Neural crest cell (in vitro differentiated cells): ENCODE data around the gene DMRTC2. TPM values are rescaled to one million over a fixed set of nuclear protein-coding genes. Genes with fewer than 3 reads are reported as not detected.

Source experiments
- DNase-seq: peaks from one replicate; pipeline ENCODE4 v3.0.0; 2021; ENCODE audit warnings: low read depth, mixed read lengths, low spot score
- H3K27ac Mint-ChIP-seq: one replicate; pipeline ENCODE4 v1.8.0; 2021; ENCODE audit warnings: mild to moderate bottlenecking, mixed read lengths; ENCODE audit not compliant: unreplicated experiment
- H3K27me3 Mint-ChIP-seq: 2 replicates; pipeline ENCODE4 v1.8.0; 2021; ENCODE audit warnings: low read depth, mild to moderate bottlenecking, mixed read lengths
- H3K36me3 Mint-ChIP-seq: 2 replicates; pipeline ENCODE4 v1.8.0; 2021; ENCODE audit warnings: low read depth, mild to moderate bottlenecking, mixed read lengths
- H3K4me1 Mint-ChIP-seq: 2 replicates; pipeline ENCODE4 v1.8.0; 2021; ENCODE audit warnings: mixed read lengths
- H3K4me3 Mint-ChIP-seq: one replicate; pipeline ENCODE4 v1.8.0; 2021; ENCODE audit warnings: mild to moderate bottlenecking, mixed read lengths
- H3K9me3 Mint-ChIP-seq: 2 replicates; pipeline ENCODE4 v1.8.0; 2021; ENCODE audit warnings: mixed read lengths
- CTCF ChIP-seq: fragments of 200-600 bp; sonication (generic); conservative IDR thresholded peaks from 2 replicates; pipeline ENCODE4 v1.5.0; 2021; ENCODE audit warnings: antibody characterized with exemption, mild to moderate bottlenecking
- total RNA-seq: library from RNA; stranded (reverse); gene quantifications from 2 replicates; pipeline ENCODE4 v1.2.1, GENCODE V29; 2021

DMRTC2 gene
- total RNA-seq, 1 donor from 2014 or later = not detected

GRCh38 chr19:41851456-41851855, 6.6 kb downstream of the DMRTC2 start:
- Mint-ChIP-seq H3K36me3 (no peaks in the 10 kb centered on the region), H3K27me3 (peaks cover 90% of the 10 kb centered on the region), H3K27ac (no peak overlapping the region), H3K9me3 (no peaks in the 10 kb centered on the region), H3K4me1 (no peaks in the 10 kb centered on the region), H3K4me3 (no peak overlapping the region)
- DNase-seq = no peak
- TF ChIP-seq CTCF = no peak

GRCh38 chr19:41853344-41853743, 8.5 kb downstream of the DMRTC2 start:
- peaks cover 95% of the 10 kb centered on the region for H3K27me3 Mint-ChIP-seq
- no peaks in the 10 kb centered on the region for H3K4me1 Mint-ChIP-seq
- DNase-seq = no peak
- H3K36me3 Mint-ChIP-seq = no peaks in the 10 kb centered on the region
- no peak overlapping the region for H3K27ac Mint-ChIP-seq
- H3K4me3 Mint-ChIP-seq = no peak overlapping the region
- H3K9me3 Mint-ChIP-seq = no peaks in the 10 kb centered on the region
- TF ChIP-seq CTCF = no peak

GRCh38 chr19:41853768-41854167, 8.9 kb downstream of the DMRTC2 start:
- H3K9me3 Mint-ChIP-seq = no peaks in the 10 kb centered on the region
- no peak for DNase-seq

GRCh38 chr19:41859213-41859617, 14.4 kb downstream of the DMRTC2 start:
- no peaks in the 10 kb centered on the region for H3K9me3 Mint-ChIP-seq

More at GRCh38 chr19:41853768-41854167, 8.9 kb downstream of the DMRTC2 start:
- Mint-ChIP-seq H3K27me3 (peaks cover 91% of the 10 kb centered on the region), H3K27ac (no peak overlapping the region), H3K36me3 (no peaks in the 10 kb centered on the region), H3K4me3 (no peak overlapping the region), H3K4me1 (no peaks in the 10 kb centered on the region)
- no peak for TF ChIP-seq CTCF

GRCh38 chr19:41859618-41860418, 15.0 kb downstream of the DMRTC2 start, which contains the start of gene RPS19:
TSS of gene RPS19 (plus strand) at chr19:41860255. CDS start at chr19:41860775, 520 bp downstream.
- peak; percentile 99 for DNase-seq
- H3K4me3 Mint-ChIP-seq = peak within 1 kb of the TSS; percentile 94
- no peaks in the 10 kb centered on the region for H3K9me3 Mint-ChIP-seq
- peak; percentile 69 for TF ChIP-seq CTCF
- peaks cover 30% of the 10 kb centered on the region for H3K36me3 Mint-ChIP-seq
- H3K27me3 Mint-ChIP-seq = peaks cover 37% of the 10 kb centered on the region
- H3K4me1 Mint-ChIP-seq = peaks cover 42% of the 10 kb centered on the region
- peak within 1 kb of the TSS; percentile 99 for H3K27ac Mint-ChIP-seq

More at GRCh38 chr19:41859213-41859617, 14.4 kb downstream of the DMRTC2 start:
- no peak for DNase-seq
- H3K27ac Mint-ChIP-seq = no peak overlapping the region
- peaks cover 43% of the 10 kb centered on the region for H3K27me3 Mint-ChIP-seq
- H3K4me1 Mint-ChIP-seq = peaks cover 40% of the 10 kb centered on the region
- peaks cover 24% of the 10 kb centered on the region for H3K36me3 Mint-ChIP-seq
- H3K4me3 Mint-ChIP-seq = peak overlapping the region; percentile 94
- TF ChIP-seq CTCF = no peak
